Right atrium auricular region (tissue), 2 donors: ENCODE measurements around the gene ARFGAP1. TPM values are rescaled to one million over a fixed set of nuclear protein-coding genes. Genes with fewer than 3 reads are reported as not detected.

ENCODE experiments used
- DNase-seq: peaks from one replicate; pipeline ENCODE4 v3.0.0-alpha.2; 2019; ENCODE audit warnings: low spot score
- H3K27ac ChIP-seq, 2 donors: fragments of 200-600 bp; sonication (generic); 1 replicate in 1 of 2; 2 replicates in 1 of 2; pipeline ENCODE4 v1.5.1; 2016 to 2019
- H3K27me3 ChIP-seq, 2 donors: fragments of 200-600 bp; sonication (generic); one replicate each; pipeline versions ENCODE4 v1.5.1 to v1.6.0; 2017 to 2019
- H3K36me3 ChIP-seq: fragments of 200-600 bp; sonication (generic); one replicate; pipeline ENCODE4 v1.5.1; 2016
- H3K4me1 ChIP-seq, 2 donors: fragments of 200-600 bp; sonication (generic); one replicate each; pipeline versions ENCODE4 v1.5.1 to v1.6.0; 2017 to 2019
- H3K4me3 ChIP-seq, 2 donors: fragments of 200-600 bp; sonication (generic); 1 replicate in 1 of 2; 2 replicates in 1 of 2; pipeline ENCODE4 v1.5.1; 2017 to 2019; ENCODE audit warnings: mild to moderate bottlenecking in 1 of 2, moderate library complexity in 1 of 2
- H3K9me3 ChIP-seq, 2 donors: fragments of 200-600 bp; sonication (generic); one replicate each; pipeline ENCODE4 v1.5.1; 2019
- total RNA-seq, 2 donors: library from RNA; depleted of rRNA; stranded (reverse); fragments of >200 nt; gene quantifications; one replicate each; pipeline ENCODE4 v1.1.0, GENCODE V29; 2016
- TF ChIP-seq, protein P1 (sequence below), 2 donors: fragments of 200-600 bp; sonication (generic); IDR thresholded peaks; one replicate each; pipeline ENCODE4 v1.5.1; 2019; ENCODE audit warnings: antibody characterized with exemption in 2 of 2

ARFGAP1 gene
- total RNA-seq, 2 donors from 2014 or later: 19.1 to 20.7 TPM

DNA sequence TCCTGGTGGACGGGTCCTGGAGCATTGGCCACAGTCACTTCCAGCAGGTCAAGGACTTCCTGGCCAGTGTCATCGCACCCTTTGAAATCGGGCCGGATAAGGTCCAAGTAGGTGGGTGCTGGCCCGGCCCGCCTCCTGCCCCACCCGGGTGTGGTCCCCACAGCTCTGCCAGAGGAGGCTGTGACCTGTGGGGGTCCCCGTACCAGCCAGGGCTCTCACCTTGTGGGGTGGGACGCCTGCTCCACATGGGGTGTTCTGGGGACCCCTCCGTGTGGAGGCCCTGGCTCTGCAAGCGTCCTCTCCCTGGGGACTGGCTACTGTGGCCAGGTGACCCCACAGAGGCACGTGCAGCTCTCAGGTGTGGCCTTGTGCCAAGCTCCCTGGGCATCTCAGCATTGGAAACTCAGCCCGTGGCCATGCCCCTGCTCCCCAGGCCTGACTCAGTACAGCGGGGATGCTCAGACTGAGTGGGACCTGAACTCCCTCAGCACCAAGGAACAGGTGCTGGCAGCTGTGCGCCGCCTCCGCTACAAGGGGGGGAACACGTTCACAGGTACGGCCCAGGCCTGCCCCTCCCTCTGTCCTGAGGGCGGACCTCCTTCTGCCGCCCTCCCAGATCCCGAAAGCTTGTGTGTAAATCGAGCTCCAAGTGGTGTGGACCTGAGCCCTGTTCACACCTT lies 35.1 kb downstream of the ARFGAP1 start:
- Histone ChIP-seq H3K27ac (no peak overlapping the region), H3K36me3 (no peaks in the 10 kb centered on the region), H3K4me1 (peaks cover 0 to 7% of the 10 kb centered on the region in 2 donors), H3K27me3 (no peaks in the 10 kb centered on the region), H3K9me3 (peaks cover 0 to under 1% of the 10 kb centered on the region in 2 donors), H3K4me3 (no peak overlapping the region)
- TF ChIP-seq, protein P1, sequence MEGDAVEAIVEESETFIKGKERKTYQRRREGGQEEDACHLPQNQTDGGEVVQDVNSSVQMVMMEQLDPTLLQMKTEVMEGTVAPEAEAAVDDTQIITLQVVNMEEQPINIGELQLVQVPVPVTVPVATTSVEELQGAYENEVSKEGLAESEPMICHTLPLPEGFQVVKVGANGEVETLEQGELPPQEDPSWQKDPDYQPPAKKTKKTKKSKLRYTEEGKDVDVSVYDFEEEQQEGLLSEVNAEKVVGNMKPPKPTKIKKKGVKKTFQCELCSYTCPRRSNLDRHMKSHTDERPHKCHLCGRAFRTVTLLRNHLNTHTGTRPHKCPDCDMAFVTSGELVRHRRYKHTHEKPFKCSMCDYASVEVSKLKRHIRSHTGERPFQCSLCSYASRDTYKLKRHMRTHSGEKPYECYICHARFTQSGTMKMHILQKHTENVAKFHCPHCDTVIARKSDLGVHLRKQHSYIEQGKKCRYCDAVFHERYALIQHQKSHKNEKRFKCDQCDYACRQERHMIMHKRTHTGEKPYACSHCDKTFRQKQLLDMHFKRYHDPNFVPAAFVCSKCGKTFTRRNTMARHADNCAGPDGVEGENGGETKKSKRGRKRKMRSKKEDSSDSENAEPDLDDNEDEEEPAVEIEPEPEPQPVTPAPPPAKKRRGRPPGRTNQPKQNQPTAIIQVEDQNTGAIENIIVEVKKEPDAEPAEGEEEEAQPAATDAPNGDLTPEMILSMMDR (IDR thresholded peaks at IDR 0.05): no peak
- no peak for DNase-seq

DNA sequence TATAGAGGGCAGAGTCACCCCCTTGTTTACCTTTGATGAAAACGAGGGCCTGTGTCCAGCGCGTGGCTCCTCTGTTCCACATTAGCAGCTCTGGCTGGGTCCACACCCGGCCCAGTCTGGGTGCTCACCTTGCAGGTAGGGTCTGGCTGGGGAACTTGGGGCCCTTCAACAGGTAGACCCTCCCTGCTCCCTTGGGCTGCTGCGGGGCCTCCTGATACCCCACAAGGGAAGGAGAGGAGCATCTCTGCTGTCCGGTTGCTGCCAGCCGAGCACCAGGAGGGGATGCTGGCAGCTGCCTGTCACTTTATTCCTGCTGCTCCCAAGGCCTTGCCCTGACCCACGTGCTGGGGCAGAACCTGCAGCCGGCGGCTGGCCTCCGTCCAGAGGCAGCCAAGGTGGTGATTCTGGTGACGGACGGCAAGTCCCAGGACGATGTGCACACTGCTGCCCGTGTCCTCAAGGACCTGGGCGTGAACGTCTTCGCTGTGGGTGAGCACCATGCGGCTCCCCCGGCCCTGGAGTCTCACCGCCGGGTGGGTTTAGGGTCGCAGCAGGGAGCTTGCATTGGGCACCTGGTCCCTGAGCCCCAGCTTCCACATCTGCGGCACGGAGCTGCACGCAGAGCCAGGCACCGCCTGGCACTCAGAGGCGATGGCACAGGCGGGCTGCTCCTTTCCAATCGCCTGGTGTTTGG lies 35.8 kb downstream of the ARFGAP1 start:
- H3K4me3 ChIP-seq: no peak overlapping the region
- H3K9me3 ChIP-seq: no peaks in the 10 kb centered on the region
- H3K27me3 ChIP-seq: no peaks in the 10 kb centered on the region
- H3K4me1 ChIP-seq: peaks cover 0 to 7% of the 10 kb centered on the region in 2 donors
- no peaks in the 10 kb centered on the region for H3K36me3 ChIP-seq
- DNase-seq: no peak
- H3K27ac ChIP-seq: no peak overlapping the region
- TF ChIP-seq, protein P1 (IDR thresholded peaks at IDR 0.05): no peak

DNA sequence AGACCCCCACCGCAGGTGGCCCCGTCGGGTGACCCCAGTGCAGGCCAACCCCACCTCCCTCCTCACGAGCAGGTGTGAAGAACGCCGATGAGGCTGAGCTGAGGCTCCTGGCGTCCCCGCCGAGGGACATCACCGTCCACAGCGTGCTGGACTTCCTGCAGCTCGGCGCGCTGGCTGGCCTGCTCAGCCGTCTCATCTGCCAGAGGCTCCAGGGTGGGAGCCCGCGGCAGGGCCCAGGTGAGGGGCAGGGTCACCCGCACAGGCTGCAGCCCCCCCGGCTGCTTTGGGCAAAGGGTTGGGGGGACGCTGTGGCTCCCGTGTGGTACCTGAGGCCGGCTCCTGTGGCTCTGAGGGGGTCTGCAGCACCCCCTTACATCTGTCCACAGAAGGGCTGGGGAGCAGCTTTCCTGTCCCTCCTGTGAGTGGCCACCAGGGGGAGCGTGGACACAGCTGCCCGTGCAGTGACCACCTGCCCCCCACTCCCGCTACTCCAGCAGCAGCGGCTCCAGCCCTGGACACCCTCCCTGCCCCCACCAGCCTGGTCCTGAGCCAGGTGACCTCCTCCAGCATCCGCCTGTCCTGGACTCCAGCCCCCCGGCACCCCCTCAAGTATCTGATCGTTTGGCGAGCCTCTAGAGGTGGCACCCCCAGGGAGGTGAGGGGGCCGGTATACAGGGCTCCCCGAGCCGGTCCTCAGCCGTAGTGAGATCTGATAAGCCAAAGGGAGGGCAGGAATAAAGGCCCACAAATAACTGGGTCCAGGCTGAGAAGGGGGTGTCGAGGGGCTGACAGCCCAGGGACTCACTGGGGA lies 36.9 kb downstream of the ARFGAP1 start:
- H3K27ac ChIP-seq: no peak overlapping the region
- no peak for DNase-seq
- H3K27me3 ChIP-seq: no peaks in the 10 kb centered on the region
- no peaks in the 10 kb centered on the region for H3K36me3 ChIP-seq
- no peaks in the 10 kb centered on the region for H3K9me3 ChIP-seq
- H3K4me1 ChIP-seq: peaks cover 0 to 7% of the 10 kb centered on the region in 2 donors
- TF ChIP-seq, protein P1 (IDR thresholded peaks at IDR 0.05): peak; percentile 89 to 95
- H3K4me3 ChIP-seq: no peak overlapping the region

DNA sequence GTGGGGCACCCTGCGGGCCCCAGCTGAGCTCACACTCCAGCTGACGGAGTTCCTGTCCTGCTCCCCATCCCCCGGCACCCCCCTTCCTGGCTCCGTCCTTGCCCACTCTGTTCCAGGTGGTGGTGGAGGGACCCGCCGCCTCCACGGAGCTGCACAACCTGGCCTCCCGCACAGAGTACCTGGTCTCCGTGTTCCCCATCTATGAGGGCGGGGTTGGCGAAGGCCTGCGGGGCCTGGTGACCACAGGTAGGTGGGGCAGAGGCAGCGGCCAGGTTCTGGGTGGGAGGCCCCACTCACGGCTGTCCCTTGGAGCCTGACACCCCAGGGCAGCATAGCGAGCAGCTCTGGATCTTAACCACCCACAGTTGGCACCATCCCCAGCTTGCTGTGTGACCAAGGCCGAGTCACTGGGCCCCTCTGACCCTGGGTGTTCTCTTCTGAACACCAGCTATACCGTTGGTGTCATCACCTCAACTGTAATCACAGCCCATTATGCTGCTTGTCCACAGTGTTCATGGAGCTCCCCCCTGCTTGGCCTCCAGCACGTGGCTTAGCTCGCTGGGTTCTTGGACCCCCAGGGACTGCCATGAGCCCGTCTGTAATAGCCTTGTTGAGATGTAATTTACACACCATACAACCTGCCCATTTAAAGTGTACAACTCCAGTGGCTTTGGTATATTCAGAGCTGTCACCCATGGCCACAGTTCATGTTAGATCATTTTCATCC lies 37.8 kb downstream of the ARFGAP1 start:
- no peak overlapping the region for H3K27ac ChIP-seq
- H3K27me3 ChIP-seq: no peaks in the 10 kb centered on the region
- TF ChIP-seq, protein P1 (IDR thresholded peaks at IDR 0.05): no peak
- no peak overlapping the region for H3K4me3 ChIP-seq
- H3K36me3 ChIP-seq: no peaks in the 10 kb centered on the region
- H3K4me1 ChIP-seq: peaks cover 0 to 7% of the 10 kb centered on the region in 2 donors
- no peak for DNase-seq
- H3K9me3 ChIP-seq: no peaks in the 10 kb centered on the region

DNA sequence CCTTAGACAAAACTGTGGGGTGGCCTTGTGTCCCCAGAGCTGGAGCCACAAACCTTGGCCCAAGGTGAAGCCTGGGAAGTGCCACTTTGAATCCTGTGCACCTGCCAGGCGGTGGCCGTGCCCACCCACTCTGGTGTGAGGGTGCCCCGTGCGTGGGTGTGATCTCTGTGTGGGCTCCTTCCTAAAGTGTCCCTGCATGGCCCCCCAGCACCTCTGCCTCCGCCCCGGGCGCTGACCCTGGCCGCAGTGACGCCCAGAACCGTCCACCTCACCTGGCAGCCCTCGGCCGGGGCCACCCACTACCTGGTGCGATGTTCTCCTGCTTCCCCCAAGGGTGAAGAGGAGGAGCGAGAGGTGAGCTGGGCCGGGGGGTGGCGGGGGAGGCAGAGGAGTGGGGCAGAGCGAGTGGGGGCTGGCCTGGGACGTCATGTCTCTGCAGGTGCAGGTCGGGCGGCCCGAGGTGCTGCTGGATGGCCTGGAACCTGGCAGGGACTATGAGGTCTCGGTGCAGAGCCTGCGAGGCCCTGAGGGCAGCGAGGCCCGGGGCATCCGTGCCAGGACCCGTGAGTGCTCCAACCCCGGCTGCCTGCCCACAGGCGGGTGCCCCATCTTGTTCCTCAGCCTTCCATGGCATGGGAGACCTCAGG lies 38.7 kb downstream of the ARFGAP1 start:
- Histone ChIP-seq H3K36me3 (no peaks in the 10 kb centered on the region), H3K27me3 (no peaks in the 10 kb centered on the region), H3K27ac (no peak overlapping the region), H3K4me3 (no peak overlapping the region), H3K9me3 (no peaks in the 10 kb centered on the region), H3K4me1 (peaks cover 0 to 7% of the 10 kb centered on the region in 2 donors)
- TF ChIP-seq, protein P1 (IDR thresholded peaks at IDR 0.05): no peak
- DNase-seq: no peak
